Body of pancreas (tissue), 4 donors: Measurements from ENCODE around the gene SPR. TPM values are rescaled to one million over a fixed set of nuclear protein-coding genes. Genes with fewer than 3 reads are reported as not detected.

Experiments used
- ATAC-seq: fragments of 150-250 bp; one replicate; pipeline ENCODE4 v1.9.1; 2016
- DNase-seq, 4 donors: peaks; one replicate each; pipeline ENCODE4 v3.0.0-alpha.2; 2019
- H3K27ac ChIP-seq, 4 donors: fragments of 200-600 bp; sonication (generic); 1 replicate in 3 of 4; 2 replicates in 1 of 4; pipeline versions ENCODE4 v1.5.1 to v1.6.1; 2016 to 2019; ENCODE audit warnings: mild to moderate bottlenecking in 1 of 4, mixed read lengths in 1 of 4, moderate library complexity in 1 of 4
- H3K27me3 ChIP-seq, 2 donors: fragments of 200-600 bp; sonication (generic); one replicate each; pipeline ENCODE4 v1.6.0; 2016; ENCODE audit warnings: mild to moderate bottlenecking in 1 of 2
- H3K36me3 ChIP-seq, 2 donors: fragments of 200-600 bp; sonication (generic); replicated peaks in 1 of 2; 2 replicates each; pipeline ENCODE4 v1.5.1; 2016; ENCODE audit warnings: low read depth in 2 of 2; ENCODE audit not compliant: insufficient read depth in 1 of 2
- H3K4me1 ChIP-seq: fragments of 200-600 bp; sonication (generic); one replicate; pipeline ENCODE4 v1.6.0; 2016
- H3K4me3 ChIP-seq, 2 donors: fragments of 200-600 bp; sonication (generic); 1 replicate in 1 of 2; 2 replicates in 1 of 2; pipeline ENCODE4 v1.5.1; 2016 to 2019
- H3K9me3 ChIP-seq, 3 donors: fragments of 200-600 bp; sonication (generic); 1 replicate in 2 of 3; 2 replicates in 1 of 3; pipeline ENCODE4 v1.5.1; 2016
- CTCF ChIP-seq, 7 experiments: fragments of 450-650 bp in 4 of 7; fragments of 200-600 bp in 3 of 7; sonication (generic) in 3 of 7; IDR thresholded peaks; one replicate each; pipeline ENCODE4 v1.5.1; 2016 to 2019; ENCODE audit warnings: antibody characterized with exemption in 7 of 7
- POLR2A ChIP-seq, 3 donors: fragments of 450-650 bp; IDR thresholded peaks; one replicate each; pipeline ENCODE4 v1.6.1; 2016; ENCODE audit warnings: antibody characterized with exemption in 3 of 3, mild to moderate bottlenecking in 2 of 3
- WGBS, 2 donors: methylation state at CpG; one replicate each; pipeline ENCODE4 v1.1.5; 2017; 5-methylcytosine and 5-hydroxymethylcytosine counted together
- intact Hi-C: fragments of 100-400 bp; cut with DNase I; formaldehyde crosslinking; loops from one replicate; pipeline ENCODE4 v1.15.1; 2023
- total RNA-seq, 2 donors: library from RNA; depleted of rRNA; stranded (reverse); fragments of >200 nt; gene quantifications; one replicate each; pipeline ENCODE4 v1.1.0, GENCODE V29; 2016

Gene SPR
- total RNA-seq, 2 donors from 2014 or later: 62.6 to 84.6 TPM

- Histone ChIP-seq H3K4me1 (peaks cover 11% of the 10 kb centered on the region), H3K27me3 (no peaks in the 10 kb centered on the region), H3K27ac (no peak overlapping the region), H3K9me3 (no peaks in the 10 kb centered on the region), H3K4me3 (no peak overlapping the region), H3K36me3 (peaks cover 0 to 5% of the 10 kb centered on the region in 2 donors)
- peak; percentile 67 for ATAC-seq
- intact Hi-C loops: loop anchor here (10.0 kb wide), 1 partner anchor 279 kb away; no protein-coding TSS in a partner anchor
- TF ChIP-seq CTCF (IDR thresholded peaks at IDR 0.05) (no peak), POLR2A (IDR thresholded peaks at IDR 0.05) (no peak)
- WGBS, 2 donors: 7 to 12% methylated on average over 14 to 16 of the region's 16 CpGs
- peak; percentile 39 to 52 (median 48) for DNase-seq
These were observed 8.6 kb downstream of the SPR start for GRCh38 chr2:72895759-72896281.

GRCh38 chr2:72896446-72896845 lies 9.2 kb downstream of the SPR start:
- H3K4me3 ChIP-seq: no peak overlapping the region
- ATAC-seq (no peak), DNase-seq (no peak)
- H3K27me3 ChIP-seq: no peaks in the 10 kb centered on the region
- H3K36me3 ChIP-seq: peaks cover 0 to 5% of the 10 kb centered on the region in 2 donors
- H3K9me3 ChIP-seq: no peaks in the 10 kb centered on the region
- TF ChIP-seq CTCF (IDR thresholded peaks at IDR 0.05): no peak
- TF ChIP-seq POLR2A (IDR thresholded peaks at IDR 0.05): no peak
- intact Hi-C loops: loop anchor here (10.0 kb wide), 1 partner anchor 278 kb away; no protein-coding TSS in a partner anchor
- WGBS, 2 donors: 79 to 91% methylated on average over 4 of the region's 4 CpGs
- no peak overlapping the region for H3K27ac ChIP-seq
- peaks cover 11% of the 10 kb centered on the region for H3K4me1 ChIP-seq

GRCh38 chr2:72897785-72898584 lies 10.8 kb downstream of the SPR start:
- Histone ChIP-seq H3K9me3 (no peaks in the 10 kb centered on the region), H3K4me1 (peaks cover 11% of the 10 kb centered on the region), H3K4me3 (no peak overlapping the region), H3K27me3 (no peaks in the 10 kb centered on the region), H3K27ac (no peak overlapping the region), H3K36me3 (no peaks in the 10 kb centered on the region)
- DNase-seq (no peak), ATAC-seq (no peak)
- TF ChIP-seq CTCF (IDR thresholded peaks at IDR 0.05) (no peak), POLR2A (IDR thresholded peaks at IDR 0.05) (no peak)
- intact Hi-C loops: loop anchor here (10.0 kb wide), 1 partner anchor 277 kb away; no protein-coding TSS in a partner anchor
- WGBS, 2 donors: 72 to 77% methylated on average over 18 of the region's 18 CpGs

GRCh38 chr2:72898585-72898906 lies 11.3 kb downstream of the SPR start:
- WGBS, 2 donors: 66 to 67% methylated on average over 2 of the region's 2 CpGs
- H3K27me3 ChIP-seq: no peaks in the 10 kb centered on the region

More at GRCh38 chr2:72898585-72898906, 11.3 kb downstream of the SPR start:
- no peak for TF ChIP-seq CTCF (IDR thresholded peaks at IDR 0.05)
- TF ChIP-seq POLR2A (IDR thresholded peaks at IDR 0.05): no peak
- H3K9me3 ChIP-seq: no peaks in the 10 kb centered on the region
- no peaks in the 10 kb centered on the region for H3K36me3 ChIP-seq
- DNase-seq (no peak), ATAC-seq (no peak)
- H3K4me1 ChIP-seq: peaks cover 11% of the 10 kb centered on the region
- H3K4me3 ChIP-seq: no peak overlapping the region
- H3K27ac ChIP-seq: no peak overlapping the region
- intact Hi-C loops: loop anchor here (10.0 kb wide), 1 partner anchor 276 kb away; no protein-coding TSS in a partner anchor
